IPS-20b (cell line): ENCODE results near the gene EXOSC10.

ENCODE experiments used
- H3K27ac ChIP-seq: one replicate; pipeline ENCODE4 v1.5.1; 2013; ENCODE audit warnings: low read length
- H3K27me3 ChIP-seq: 2 replicates; pipeline ENCODE4 v1.6.1; 2013; ENCODE audit warnings: mild to moderate bottlenecking, low read length, inconsistent platforms; ENCODE audit not compliant: insufficient read depth
- H3K36me3 ChIP-seq: 2 replicates; pipeline ENCODE4 v1.6.1; 2013; ENCODE audit warnings: low read depth, mild to moderate bottlenecking, inconsistent platforms, low read length, moderate library complexity; ENCODE audit not compliant: insufficient read depth
- H3K4me1 ChIP-seq: 2 replicates; pipeline ENCODE4 v1.6.1; 2013; ENCODE audit warnings: mild to moderate bottlenecking, control low read depth, inconsistent platforms, low read length, moderate library complexity; ENCODE audit not compliant: insufficient read depth
- H3K4me3 ChIP-seq: 2 replicates; pipeline ENCODE4 v1.5.1; 2013; ENCODE audit warnings: mild to moderate bottlenecking, low read length, inconsistent platforms
- H3K9ac ChIP-seq: 2 replicates; pipeline ENCODE4 v1.6.1; 2013; ENCODE audit warnings: low read depth, mild to moderate bottlenecking, inconsistent platforms, low read length, moderate library complexity
- H3K9me3 ChIP-seq: 2 replicates; pipeline ENCODE4 v1.6.1; 2013; ENCODE audit warnings: mild to moderate bottlenecking, low read depth, low read length, inconsistent platforms; ENCODE audit not compliant: insufficient read depth

Gene EXOSC10

DNA sequence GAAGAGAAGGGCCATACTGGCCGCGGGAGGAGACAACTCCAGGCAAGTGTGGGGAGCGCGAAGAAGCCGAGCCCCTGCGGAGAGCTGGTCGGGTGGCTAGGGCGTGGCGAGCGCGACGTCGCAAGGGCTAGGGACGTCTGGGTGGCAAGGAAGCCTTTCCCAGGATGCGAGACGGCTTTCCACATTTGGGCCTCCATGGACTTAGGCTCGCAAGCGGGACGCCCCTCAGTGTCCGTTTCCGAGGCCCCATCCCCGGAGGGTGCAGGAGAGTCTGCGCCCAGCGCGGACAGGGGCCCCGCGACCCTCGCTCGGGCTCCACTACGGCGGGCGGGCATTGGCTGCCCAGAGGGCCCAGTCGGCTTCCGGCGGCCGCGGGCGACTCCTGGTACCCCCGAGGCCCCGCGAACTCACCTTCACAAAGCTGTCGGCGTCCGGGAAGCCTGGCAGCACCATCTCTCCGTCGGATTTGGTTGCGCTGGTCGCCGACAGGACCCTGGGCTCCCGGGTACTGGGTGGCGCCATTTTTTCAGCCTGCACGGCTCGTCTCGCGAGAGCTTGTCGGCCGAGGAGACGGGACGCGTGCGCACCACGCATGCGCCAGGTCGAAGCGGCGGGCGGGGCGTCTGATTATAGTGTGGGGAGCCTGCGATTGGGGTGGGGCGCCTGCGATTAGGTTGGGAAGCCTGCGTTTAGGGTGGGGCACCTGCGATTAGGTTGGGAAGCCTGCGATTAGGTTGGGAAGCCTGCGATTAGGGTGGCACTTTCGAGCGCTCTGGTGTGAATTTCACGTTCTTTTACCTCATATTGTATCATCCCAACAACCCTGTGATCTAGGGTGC is at the start of gene EXOSC10:
TSS of gene EXOSC10 (minus strand) at position 560 of the 839 bp plus-strand sequence. CDS start at position 522, 38 bp downstream.
- Histone ChIP-seq H3K4me1 (peaks cover 8% of the 10 kb centered on the region; the same call in 1 of the 2 replicates), H3K9ac (peak within 1 kb of the TSS; percentile 97), H3K36me3 (peaks cover 36% of the 10 kb centered on the region), H3K9me3 (no peaks in the 10 kb centered on the region), H3K4me3 (peak within 1 kb of the TSS; percentile 86), H3K27ac (peak within 1 kb of the TSS; percentile 73), H3K27me3 (no peaks in the 10 kb centered on the region)

DNA sequence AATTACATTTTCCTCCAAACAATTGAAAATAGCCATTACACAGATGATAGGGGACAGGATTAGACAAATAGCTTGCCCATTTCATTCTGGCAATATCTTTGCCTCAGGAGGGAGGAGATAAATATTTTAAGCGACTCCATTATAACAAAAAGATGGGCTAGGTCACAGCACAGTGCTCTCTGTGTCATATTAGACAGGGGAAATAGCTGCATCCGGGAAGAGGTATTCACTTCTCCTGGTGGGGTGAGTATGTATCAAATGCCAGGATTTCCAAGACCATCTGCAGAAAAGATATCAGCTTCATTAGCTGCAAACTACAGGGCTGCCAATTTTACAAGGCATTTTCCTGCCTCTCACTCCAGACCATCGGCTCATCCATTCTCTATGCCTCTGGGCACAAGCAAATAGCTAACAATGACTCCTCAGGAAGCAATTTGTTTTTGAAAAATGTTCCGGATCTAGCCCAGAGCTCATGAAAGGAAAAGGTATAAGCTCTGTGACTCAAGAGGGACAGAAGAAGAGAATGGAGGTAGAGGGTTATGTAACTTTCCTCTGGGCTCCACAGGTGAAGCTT is 47.6 kb upstream of the EXOSC10 start:
- H3K27ac ChIP-seq: no peak overlapping the region
- no peak overlapping the region for H3K9ac ChIP-seq
- peaks cover 10% of the 10 kb centered on the region for H3K4me1 ChIP-seq
- H3K36me3 ChIP-seq: peaks cover 89% of the 10 kb centered on the region
- no peaks in the 10 kb centered on the region for H3K27me3 ChIP-seq
- H3K9me3 ChIP-seq: no peaks in the 10 kb centered on the region
- no peak overlapping the region for H3K4me3 ChIP-seq

DNA sequence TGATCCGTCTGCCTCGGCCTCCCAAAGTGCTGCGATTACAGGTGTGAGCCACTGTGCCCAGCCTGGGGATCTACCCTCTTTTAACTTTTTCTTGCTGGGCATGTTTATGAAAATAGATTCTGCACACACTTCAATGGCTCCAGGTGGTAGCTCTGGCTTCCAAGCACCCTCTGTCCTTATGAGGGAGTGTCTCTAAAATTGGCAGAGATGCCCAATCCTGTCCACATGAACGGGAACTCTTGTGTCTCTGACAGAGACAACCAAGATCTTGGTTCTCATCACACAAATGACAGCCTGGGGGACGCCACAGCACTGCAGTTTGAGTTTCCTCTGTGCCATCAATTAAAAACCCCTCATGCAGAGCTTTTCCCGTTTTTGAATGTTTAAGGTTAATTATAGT is 46.1 kb upstream of the EXOSC10 start:
- H3K36me3 ChIP-seq: peaks cover 74% of the 10 kb centered on the region
- H3K4me1 ChIP-seq: peaks cover 10% of the 10 kb centered on the region
- no peak overlapping the region for H3K4me3 ChIP-seq
- H3K27me3 ChIP-seq: no peaks in the 10 kb centered on the region
- H3K9me3 ChIP-seq: no peaks in the 10 kb centered on the region
- H3K9ac ChIP-seq: no peak overlapping the region
- no peak overlapping the region for H3K27ac ChIP-seq

DNA sequence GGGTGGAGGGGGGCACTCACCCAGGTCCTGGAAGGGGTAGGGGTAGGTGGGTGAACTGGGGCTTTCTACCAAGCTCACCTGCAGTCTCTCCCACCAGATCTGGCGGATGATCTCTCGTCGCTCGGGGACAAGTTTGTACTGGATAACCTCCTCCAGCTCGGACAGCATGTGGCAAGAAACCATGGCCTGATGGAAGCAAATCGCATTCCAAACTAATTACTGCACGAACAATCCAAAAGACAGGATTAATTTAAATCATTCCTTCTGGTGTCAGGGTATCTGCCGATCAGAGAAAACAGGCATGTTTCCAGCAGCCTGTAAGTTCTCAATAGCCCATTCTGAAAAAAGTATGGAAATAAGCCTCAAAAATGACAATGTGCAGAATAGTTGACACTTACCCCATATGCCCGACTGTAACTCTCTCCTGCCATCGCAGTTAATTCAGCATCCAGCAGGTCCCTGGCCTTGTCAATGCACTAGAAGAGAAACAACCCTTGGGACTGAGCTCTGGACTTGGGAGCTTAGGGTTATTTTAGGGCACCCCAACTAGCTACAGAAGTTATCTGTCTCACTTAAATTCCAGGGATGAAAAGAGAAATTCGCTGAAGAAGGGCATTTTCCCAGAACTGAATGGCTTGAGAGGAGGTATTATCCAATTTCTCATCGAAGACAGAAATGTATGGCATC is 45.0 kb upstream of the EXOSC10 start:
- peaks cover 10% of the 10 kb centered on the region for H3K4me1 ChIP-seq
- H3K27me3 ChIP-seq: no peaks in the 10 kb centered on the region
- no peaks in the 10 kb centered on the region for H3K9me3 ChIP-seq
- H3K36me3 ChIP-seq: peaks cover 69% of the 10 kb centered on the region
- H3K9ac ChIP-seq: no peak overlapping the region
- H3K27ac ChIP-seq: no peak overlapping the region
- no peak overlapping the region for H3K4me3 ChIP-seq

DNA sequence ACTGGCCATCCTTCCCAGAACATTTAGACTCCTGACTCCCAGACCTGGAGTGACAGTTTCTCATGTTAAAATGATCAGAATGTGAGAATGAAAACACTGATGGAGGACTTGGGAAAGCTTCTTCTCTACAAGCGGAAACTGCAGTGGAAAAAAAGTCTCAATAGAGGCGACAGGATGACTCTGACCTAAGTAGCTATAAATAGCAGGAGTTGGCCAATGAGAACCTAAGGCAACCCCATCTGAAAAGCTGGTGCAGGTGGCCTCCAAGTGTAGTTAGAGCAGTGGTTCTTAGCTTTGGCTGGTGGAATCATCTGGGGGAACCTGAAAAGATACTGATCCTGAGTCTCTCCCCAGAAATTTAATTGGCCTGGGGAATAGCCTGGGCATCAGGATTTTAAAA is 44.2 kb upstream of the EXOSC10 start:
- peaks cover 10% of the 10 kb centered on the region; the same call in 1 of the 2 replicates for H3K4me1 ChIP-seq
- H3K9me3 ChIP-seq: no peaks in the 10 kb centered on the region
- H3K27ac ChIP-seq: no peak overlapping the region
- H3K9ac ChIP-seq: no peak overlapping the region
- H3K36me3 ChIP-seq: peaks cover 68% of the 10 kb centered on the region
- no peaks in the 10 kb centered on the region for H3K27me3 ChIP-seq
- H3K4me3 ChIP-seq: no peak overlapping the region

DNA sequence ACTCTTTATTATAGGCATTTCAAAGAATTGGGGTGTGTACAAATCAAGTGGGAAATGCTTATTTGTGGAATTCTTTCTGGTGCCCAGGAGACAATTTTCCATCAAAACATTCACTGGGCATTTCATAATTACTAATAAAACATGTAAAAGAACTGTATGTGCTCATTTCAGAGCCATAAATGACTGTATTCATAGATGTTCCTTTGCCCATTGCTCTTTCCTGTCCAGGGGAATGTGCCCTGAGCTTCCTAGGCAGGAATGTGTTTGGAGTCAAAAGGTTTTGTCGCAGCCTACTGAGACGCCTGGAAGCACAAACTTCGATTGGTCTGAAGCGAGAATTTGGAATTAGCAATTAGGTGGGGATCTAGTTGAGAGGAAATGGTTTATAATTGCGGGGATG is 43.7 kb upstream of the EXOSC10 start:
- Histone ChIP-seq H3K4me1 (peaks cover 10% of the 10 kb centered on the region; the same call in 1 of the 2 replicates), H3K9ac (no peak overlapping the region), H3K4me3 (no peak overlapping the region), H3K9me3 (no peaks in the 10 kb centered on the region), H3K27ac (no peak overlapping the region), H3K27me3 (no peaks in the 10 kb centered on the region), H3K36me3 (peaks cover 71% of the 10 kb centered on the region)

DNA sequence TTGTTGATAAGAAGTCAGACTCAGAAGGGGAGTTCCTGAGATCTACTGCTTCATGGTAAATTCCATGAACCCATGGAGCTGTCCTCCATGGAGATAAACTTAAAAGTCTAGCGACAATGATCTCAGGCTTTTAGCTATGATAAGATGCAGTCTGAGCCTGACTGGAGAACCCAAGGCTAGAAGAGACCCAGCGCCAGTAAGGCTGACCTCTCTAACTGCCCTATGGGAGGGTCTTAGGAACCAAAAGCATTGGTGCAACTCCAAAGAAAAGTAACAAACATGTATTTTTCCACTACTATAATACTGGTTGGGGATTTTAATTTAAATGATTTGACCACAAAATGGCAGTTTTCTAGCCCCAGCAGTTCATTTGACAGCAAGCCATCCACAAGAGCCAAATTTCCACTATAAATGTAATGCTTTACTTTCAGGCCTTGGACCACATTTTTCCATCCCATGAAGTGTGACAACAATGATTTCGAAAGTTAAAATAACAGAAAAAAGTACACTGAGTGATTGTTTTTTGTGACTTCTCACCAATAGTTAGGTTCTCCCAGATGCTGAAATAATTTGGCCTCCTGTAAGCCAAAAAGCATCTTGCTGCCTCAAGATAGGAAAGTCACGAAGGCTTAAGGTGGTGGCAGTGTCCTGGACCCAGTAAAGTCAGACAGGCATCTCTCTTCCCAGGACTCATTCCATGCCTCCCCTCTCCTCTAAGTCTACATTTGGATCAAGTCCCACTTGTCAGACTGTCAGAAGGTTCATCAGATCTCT is 43.1 kb upstream of the EXOSC10 start:
- no peak overlapping the region for H3K9ac ChIP-seq
- peaks cover 5% of the 10 kb centered on the region; the same call in 1 of the 2 replicates for H3K4me1 ChIP-seq
- H3K27ac ChIP-seq: no peak overlapping the region
- no peaks in the 10 kb centered on the region for H3K9me3 ChIP-seq
- H3K4me3 ChIP-seq: no peak overlapping the region
- no peaks in the 10 kb centered on the region for H3K27me3 ChIP-seq
- H3K36me3 ChIP-seq: peaks cover 72% of the 10 kb centered on the region

DNA sequence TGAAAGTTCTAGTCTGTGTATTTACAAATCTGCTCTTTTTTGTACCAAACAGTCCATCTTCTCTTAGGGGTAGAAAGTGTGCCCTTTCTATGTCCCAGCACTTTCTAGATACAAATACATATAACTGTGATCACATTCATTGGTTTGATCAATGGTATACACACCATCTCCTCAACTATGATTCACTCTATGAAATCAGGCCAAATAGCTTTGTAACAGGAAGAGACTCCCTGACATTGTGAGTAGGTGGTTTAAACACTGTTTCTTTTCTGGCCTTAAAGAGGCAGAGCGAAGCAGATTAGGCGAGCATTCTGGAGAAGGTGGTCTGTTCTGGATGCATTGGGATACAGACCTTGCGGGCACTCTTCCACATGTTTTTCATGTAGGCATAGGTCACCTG is 39.3 kb upstream of the EXOSC10 start:
- H3K9ac ChIP-seq: no peak overlapping the region
- H3K4me1 ChIP-seq: no peaks in the 10 kb centered on the region
- no peaks in the 10 kb centered on the region for H3K9me3 ChIP-seq
- H3K36me3 ChIP-seq: peaks cover 61% of the 10 kb centered on the region
- no peak overlapping the region for H3K4me3 ChIP-seq
- no peak overlapping the region for H3K27ac ChIP-seq
- H3K27me3 ChIP-seq: no peaks in the 10 kb centered on the region

DNA sequence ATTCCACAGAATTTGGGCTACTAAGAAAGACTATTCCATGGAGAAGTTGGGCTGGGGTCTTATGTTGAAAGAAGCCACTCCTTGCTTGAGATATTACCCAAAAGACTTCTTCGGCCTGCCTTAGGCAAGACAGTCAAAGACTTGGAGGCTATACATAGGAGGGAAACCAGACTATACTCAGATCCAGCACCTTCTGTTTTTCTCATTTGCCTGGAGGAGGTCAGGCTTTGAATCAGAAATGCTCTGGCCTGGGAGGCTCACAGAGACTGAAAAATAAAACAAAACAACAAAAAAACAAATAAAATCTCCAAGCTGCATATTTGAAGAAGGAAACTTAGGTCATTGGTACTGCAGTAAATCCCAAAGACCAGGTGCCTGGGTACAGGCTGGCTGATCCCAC is 38.4 kb upstream of the EXOSC10 start:
- Histone ChIP-seq H3K4me1 (no peaks in the 10 kb centered on the region), H3K4me3 (no peak overlapping the region), H3K36me3 (peaks cover 61% of the 10 kb centered on the region), H3K9me3 (no peaks in the 10 kb centered on the region), H3K27ac (no peak overlapping the region), H3K27me3 (no peaks in the 10 kb centered on the region), H3K9ac (no peak overlapping the region)

DNA sequence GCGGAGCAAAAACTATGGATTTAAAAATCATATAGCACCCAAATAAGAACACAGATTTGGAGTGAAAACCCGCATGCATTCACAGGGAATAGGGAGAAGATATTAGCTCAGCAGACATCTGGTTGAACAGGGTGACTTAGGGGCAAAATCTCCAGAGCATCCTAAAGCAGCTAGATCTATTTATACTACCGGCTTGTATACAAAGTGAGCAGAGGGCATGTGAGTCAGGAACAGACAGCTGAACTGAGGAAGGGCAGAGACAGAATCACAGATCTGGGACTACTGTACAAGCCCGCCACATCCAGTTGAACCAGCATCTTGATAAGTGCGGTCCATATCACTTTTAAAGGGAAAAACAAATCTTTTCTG is 35.2 kb upstream of the EXOSC10 start:
- no peaks in the 10 kb centered on the region for H3K27me3 ChIP-seq
- no peak overlapping the region for H3K27ac ChIP-seq
- H3K4me1 ChIP-seq: no peaks in the 10 kb centered on the region
- no peaks in the 10 kb centered on the region for H3K9me3 ChIP-seq
- H3K36me3 ChIP-seq: peaks cover 81% of the 10 kb centered on the region
- no peak overlapping the region for H3K4me3 ChIP-seq
- H3K9ac ChIP-seq: no peak overlapping the region

DNA sequence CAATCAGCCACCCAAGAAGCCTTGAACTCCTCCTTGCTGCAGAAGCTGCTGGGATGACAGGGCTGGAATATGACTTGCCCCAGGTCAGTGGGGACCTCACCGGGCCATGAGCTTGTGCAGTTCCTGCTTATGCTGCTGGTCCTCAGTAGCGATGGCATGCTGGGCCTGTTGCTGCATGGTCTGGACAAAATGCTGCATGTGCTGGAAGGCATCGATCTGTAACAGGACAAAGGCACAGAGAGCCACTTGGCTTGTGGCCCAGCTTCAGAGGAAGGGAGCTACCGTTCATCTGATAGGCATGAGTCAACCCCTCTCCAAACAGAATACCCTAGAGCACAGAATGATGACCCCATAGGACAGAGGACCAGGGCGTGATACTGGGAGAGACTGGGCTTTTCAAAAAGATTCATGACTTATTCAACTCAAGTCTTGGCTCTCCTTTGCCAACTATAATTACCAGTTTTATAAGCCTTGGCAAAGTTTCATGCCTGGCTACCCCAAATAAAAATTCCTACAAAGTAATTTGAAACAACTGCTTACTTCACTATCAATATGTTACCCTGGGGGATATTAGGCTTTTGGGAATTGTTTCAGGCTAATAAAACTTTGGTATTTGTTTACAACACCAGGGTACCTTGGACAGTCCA is 34.7 kb upstream of the EXOSC10 start:
- Histone ChIP-seq H3K36me3 (peaks cover 82% of the 10 kb centered on the region), H3K4me3 (no peak overlapping the region), H3K27ac (no peak overlapping the region), H3K9ac (no peak overlapping the region), H3K4me1 (no peaks in the 10 kb centered on the region), H3K27me3 (no peaks in the 10 kb centered on the region), H3K9me3 (no peaks in the 10 kb centered on the region)
